ENCODE results near the gene ABCB9.

The ABCB9 gene

DNA sequence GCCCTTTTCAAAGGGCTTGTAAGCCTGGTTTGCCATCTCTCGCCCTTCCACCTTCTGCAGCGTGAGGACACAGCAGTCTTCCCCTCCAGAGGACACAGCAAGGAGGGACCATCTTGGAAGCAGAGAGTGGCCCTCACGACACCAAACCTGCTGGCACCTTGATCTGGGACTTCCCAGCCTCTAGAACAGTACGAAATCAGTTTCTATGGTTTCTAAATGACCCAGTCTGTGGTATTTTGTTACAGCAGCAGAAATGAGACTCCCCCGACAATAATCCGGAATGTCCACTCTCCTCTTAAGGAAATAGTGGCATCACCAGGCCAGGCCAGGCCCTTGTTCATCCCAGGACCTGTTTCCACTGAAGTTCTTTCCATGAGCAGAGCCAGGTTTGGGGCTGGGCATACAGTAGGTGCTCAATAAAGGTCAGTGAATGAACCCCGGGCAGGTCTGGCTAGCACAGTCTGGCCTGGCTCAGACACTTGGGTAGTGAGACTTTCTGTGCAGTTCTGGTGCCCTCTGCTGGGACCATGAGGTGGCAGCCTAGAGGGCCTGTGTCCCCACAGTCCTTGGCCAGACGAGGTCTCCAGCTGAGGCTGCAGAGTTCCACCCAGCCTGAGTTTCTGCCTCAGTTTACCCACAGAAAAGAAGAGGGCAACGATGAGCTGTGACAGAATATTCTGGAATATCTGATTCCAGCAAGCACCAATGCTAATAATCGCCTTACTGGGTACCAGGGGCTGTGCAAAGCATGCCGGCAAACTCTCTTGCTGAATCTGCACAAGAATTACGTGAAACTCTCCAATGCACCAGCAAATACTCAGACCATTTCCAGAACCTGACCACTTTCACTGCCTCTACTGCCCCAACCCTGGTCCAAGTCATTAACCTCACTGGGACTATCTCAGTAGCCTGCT lies 14.0 kb downstream of the ABCB9 start:
- no peak overlapping the region for H3K4me3 ChIP-seq (ENCODE audit: low read length)
- H3K9ac ChIP-seq (ENCODE audit: low read depth, low read length): no peak overlapping the region
- H3K27me3 ChIP-seq (ENCODE audit: control insufficient read depth, insufficient read depth, low read length): no peaks in the 10 kb centered on the region
- H3K4me2 ChIP-seq (ENCODE audit: low read length): no peak overlapping the region
- H3K36me3 ChIP-seq (ENCODE audit: insufficient read depth, low read length): no peaks in the 10 kb centered on the region
- H3K4me1 ChIP-seq (ENCODE audit: control insufficient read depth, insufficient read depth, low read length): peaks cover 22% of the 10 kb centered on the region
- H3K9me3 ChIP-seq (replicated peaks; ENCODE audit: low read length): no peaks in the 10 kb centered on the region

DNA sequence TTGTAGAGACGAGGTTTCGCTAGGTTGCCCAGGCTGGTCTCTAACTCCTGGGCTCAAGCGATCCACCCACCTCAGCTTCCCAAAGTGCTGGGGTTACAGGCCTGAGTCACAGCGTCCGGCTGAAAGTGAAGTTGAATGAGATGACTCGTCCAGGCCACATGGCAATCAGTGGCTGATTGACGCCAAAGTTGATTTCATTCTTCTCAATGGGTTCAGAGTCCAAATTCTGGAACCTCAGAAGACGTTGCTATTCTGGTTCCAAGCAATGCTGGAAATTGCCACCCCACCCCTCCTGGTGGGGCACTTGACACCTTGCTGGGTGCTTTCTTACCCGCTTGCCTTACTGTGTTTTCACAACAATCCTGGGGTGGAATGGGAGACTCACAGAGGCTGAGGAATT lies 14.9 kb downstream of the ABCB9 start:
- Histone ChIP-seq H3K27me3 (ENCODE audit: control insufficient read depth, insufficient read depth, low read length) (no peaks in the 10 kb centered on the region), H3K4me3 (ENCODE audit: low read length) (no peak overlapping the region), H3K4me1 (ENCODE audit: control insufficient read depth, insufficient read depth, low read length) (peaks cover 29% of the 10 kb centered on the region), H3K9me3 (replicated peaks; ENCODE audit: low read length) (no peaks in the 10 kb centered on the region), H3K9ac (ENCODE audit: low read depth, low read length) (no peak overlapping the region), H3K4me2 (ENCODE audit: low read length) (peak overlapping the region; percentile 35), H3K36me3 (ENCODE audit: insufficient read depth, low read length) (no peaks in the 10 kb centered on the region)

DNA sequence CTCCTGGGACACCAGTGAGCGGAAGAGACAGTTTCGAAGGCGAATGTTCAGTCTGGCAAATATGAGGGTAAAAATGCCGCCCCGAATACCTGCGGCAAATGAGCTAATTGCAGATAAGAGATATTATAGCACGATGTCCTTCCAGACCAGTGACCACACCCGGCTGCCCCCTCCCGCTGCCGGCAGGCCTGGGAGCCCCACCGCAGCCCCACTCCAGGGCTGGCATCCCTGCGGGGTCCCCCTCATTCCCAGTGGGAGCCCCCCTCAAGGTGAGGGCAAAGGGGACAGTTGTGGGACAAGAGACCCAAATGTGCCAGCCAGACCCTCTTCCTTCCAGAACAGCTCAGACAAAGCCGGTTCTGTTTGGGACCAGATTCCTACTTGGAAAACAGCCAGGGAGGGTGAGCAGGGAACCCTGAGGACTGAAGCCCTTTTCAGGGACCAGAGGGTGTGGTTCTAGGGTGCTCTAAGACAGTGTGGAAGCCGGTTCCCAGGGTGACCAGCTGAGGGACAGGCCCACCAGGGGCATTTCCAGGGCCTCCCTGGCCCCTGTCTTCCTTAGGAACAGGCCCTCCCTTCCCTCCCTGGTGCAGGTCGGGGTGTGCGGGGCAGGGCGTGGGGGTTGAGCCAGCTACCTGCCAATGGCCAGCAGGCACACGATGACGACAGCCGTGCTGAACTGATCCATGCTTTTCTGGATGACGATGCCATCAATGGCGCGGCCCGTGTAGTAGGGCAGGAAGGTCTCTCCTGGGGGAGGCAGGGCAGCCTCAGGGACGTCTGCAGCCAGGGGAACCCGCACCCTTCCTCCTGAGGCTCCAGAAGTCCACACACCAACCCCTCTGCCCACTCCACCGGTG lies 16.2 kb downstream of the ABCB9 start:
- no peaks in the 10 kb centered on the region for H3K9me3 ChIP-seq (replicated peaks; ENCODE audit: low read length)
- no peak overlapping the region for H3K4me3 ChIP-seq (ENCODE audit: low read length)
- H3K4me2 ChIP-seq (ENCODE audit: low read length): no peak overlapping the region
- H3K9ac ChIP-seq (ENCODE audit: low read depth, low read length): no peak overlapping the region
- no peaks in the 10 kb centered on the region for H3K27me3 ChIP-seq (ENCODE audit: control insufficient read depth, insufficient read depth, low read length)
- H3K36me3 ChIP-seq (ENCODE audit: insufficient read depth, low read length): no peaks in the 10 kb centered on the region
- peaks cover 38% of the 10 kb centered on the region for H3K4me1 ChIP-seq (ENCODE audit: control insufficient read depth, insufficient read depth, low read length)

DNA sequence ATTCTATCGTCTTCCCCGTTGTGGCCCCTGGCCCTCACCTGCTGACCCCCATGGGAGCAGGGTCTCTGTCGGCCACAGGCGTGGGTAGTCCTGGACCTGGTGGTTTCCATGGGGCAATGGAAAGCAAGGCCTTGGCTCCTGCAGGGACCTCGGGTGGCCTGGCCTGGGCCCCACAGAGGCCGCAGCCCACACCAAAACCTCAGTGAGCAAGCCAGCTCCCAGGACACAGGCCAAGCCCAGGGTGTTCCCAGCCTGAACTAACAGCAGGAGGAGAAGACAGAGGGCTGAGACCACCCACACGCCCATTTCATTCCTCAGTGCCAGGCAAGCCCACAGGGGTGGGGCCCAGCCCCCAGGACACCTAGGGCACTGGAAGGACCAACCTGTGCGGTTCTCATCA lies 16.9 kb downstream of the ABCB9 start:
- no peaks in the 10 kb centered on the region for H3K27me3 ChIP-seq (ENCODE audit: control insufficient read depth, insufficient read depth, low read length)
- H3K36me3 ChIP-seq (ENCODE audit: insufficient read depth, low read length): no peaks in the 10 kb centered on the region
- no peak overlapping the region for H3K4me2 ChIP-seq (ENCODE audit: low read length)
- H3K4me3 ChIP-seq (ENCODE audit: low read length): no peak overlapping the region
- H3K9ac ChIP-seq (ENCODE audit: low read depth, low read length): no peak overlapping the region
- H3K9me3 ChIP-seq (replicated peaks; ENCODE audit: low read length): no peaks in the 10 kb centered on the region
- H3K4me1 ChIP-seq (ENCODE audit: control insufficient read depth, insufficient read depth, low read length): peaks cover 42% of the 10 kb centered on the region

DNA sequence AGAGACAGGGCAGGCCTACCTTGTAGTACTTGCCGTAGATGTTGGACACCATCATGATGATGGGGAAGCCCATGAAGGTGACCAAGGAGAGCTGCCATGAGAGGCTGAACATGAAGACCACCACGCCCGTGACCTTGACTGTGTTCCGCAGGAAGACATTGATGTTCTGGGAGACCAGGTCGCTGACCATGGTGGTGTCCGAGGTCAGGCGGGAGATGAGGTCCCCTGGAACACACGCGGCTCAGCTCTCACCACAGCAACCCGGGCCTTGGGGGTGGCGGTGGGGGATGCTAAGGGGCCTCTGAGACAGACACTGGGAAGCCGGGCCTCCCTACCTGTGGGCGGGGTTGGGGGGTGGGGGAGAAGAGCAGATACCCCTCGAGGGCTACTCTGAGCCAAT lies 17.7 kb downstream of the ABCB9 start:
- H3K27me3 ChIP-seq (ENCODE audit: control insufficient read depth, insufficient read depth, low read length): no peaks in the 10 kb centered on the region

DNA sequence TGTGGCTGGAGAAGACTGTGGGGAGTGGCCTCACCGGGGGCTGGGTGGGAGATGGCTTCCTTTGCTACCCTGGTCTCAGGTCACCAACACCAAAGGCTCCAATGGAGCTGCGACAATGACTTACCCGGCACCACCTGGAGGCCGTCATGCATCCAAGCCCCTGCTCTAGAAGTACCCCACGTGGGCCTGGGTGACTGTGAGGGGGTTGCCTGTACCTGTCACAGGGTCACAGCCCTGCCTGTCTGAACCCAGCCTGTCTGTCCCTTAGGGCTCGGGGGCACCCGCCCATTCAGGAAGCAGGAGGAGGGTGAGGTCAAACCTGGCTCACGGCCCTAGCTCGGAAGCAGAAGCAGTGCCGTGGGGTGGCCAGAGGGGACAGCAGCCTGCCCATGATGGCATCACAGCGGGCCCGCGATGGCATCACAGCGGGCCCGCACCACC lies 18.9 kb downstream of the ABCB9 start:
- Histone ChIP-seq H3K4me3 (ENCODE audit: low read length) (no peak overlapping the region), H3K27me3 (ENCODE audit: control insufficient read depth, insufficient read depth, low read length) (no peaks in the 10 kb centered on the region), H3K9ac (ENCODE audit: low read depth, low read length) (peak overlapping the region; percentile 52), H3K36me3 (ENCODE audit: insufficient read depth, low read length) (no peaks in the 10 kb centered on the region), H3K9me3 (replicated peaks; ENCODE audit: low read length) (no peaks in the 10 kb centered on the region), H3K4me2 (ENCODE audit: low read length) (peak overlapping the region; percentile 50), H3K4me1 (ENCODE audit: control insufficient read depth, insufficient read depth, low read length) (peaks cover 60% of the 10 kb centered on the region)

More for the DNA sequence above, 17.7 kb downstream of the ABCB9 start:
- H3K4me2 ChIP-seq (ENCODE audit: low read length): no peak overlapping the region
- H3K9me3 ChIP-seq (replicated peaks; ENCODE audit: low read length): no peaks in the 10 kb centered on the region
- no peaks in the 10 kb centered on the region for H3K36me3 ChIP-seq (ENCODE audit: insufficient read depth, low read length)
- no peak overlapping the region for H3K9ac ChIP-seq (ENCODE audit: low read depth, low read length)
- no peak overlapping the region for H3K4me3 ChIP-seq (ENCODE audit: low read length)
- H3K4me1 ChIP-seq (ENCODE audit: control insufficient read depth, insufficient read depth, low read length): peaks cover 48% of the 10 kb centered on the region

DNA sequence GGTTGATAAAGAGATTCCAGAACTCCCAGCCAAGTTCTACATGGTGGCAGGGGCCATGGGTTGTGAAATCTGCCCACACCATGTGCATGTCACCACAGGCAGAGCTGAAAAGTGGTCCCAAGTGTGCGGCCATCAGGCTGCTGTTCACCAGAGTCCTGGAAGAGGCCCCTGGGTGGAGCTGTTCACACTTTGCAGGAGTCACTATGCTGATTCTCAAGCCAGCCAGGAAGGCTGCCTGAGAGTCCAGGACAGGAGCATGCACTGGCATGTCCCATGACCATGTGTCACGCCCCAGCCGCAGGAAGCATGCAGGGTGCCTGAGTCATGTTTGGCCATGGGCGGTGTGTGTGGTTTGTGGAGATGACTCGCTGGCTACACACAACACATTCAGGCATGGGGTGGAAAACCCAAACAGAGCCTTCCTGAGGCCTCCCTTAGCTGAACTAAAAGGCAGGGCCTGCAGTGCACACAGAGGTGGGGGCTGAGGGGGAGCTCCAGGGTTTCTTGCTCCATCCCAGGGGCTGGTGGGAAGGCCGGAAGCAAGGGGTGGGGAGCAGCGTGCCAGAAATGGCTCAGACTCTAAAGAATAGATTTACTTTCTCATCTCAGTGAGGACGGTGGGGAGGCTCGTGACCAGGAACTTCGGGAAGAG lies 19.4 kb downstream of the ABCB9 start:
- Histone ChIP-seq H3K4me2 (ENCODE audit: low read length) (peak overlapping the region; percentile 50), H3K36me3 (ENCODE audit: insufficient read depth, low read length) (no peaks in the 10 kb centered on the region), H3K4me1 (ENCODE audit: control insufficient read depth, insufficient read depth, low read length) (peaks cover 63% of the 10 kb centered on the region), H3K27me3 (ENCODE audit: control insufficient read depth, insufficient read depth, low read length) (no peaks in the 10 kb centered on the region), H3K4me3 (ENCODE audit: low read length) (no peak overlapping the region), H3K9me3 (replicated peaks; ENCODE audit: low read length) (no peaks in the 10 kb centered on the region), H3K9ac (ENCODE audit: low read depth, low read length) (peak overlapping the region; percentile 52)

DNA sequence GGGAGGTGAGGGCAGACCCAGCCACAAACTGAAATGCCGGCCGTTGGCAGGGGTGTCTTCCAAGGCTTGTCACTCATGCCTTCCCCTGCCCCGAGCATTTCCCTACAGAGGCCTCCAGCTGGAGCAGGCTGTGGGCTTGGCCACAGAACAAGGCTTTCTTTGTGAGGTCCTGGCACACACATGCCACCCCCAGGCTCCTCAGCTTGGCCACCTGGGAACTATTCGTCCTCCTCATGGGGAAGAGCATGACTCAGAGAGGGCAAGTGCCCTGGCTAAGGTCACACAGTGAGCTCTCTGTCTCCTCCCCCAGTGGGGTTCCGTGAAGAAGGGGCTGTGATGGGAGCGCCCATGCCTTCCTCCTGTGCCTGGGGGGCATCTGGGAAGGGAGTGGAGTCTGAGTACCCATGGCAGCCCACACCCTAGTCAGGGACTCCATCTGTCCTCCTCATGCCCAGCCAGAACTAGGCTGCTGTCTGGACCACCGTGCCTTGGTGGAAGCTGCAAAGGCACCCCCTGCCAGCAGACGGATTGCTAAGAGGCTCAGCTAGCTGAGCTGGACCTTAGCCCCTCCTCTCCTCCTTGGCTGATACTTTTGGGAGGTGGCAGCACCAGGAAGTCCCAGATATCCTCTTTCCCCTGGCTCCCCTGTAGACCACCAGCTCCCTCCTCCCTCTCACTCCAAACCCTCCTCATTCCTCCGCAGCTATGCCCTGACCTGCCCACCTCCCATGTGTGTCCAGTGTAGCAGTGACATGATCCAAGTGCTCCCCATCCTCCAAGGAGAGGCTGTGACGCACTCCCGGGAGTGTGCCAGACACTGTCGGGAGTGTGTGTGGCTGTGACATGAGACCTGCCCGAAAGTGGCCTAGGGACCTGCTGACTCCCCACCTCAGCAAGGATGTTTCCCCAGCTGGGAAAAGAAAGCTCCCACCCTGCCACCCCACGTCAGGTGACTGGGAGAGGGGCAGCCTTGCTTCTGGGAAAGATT lies 21.4 kb downstream of the ABCB9 start:
- no peaks in the 10 kb centered on the region for H3K27me3 ChIP-seq (ENCODE audit: control insufficient read depth, insufficient read depth, low read length)
- peak overlapping the region; percentile 44 for H3K4me2 ChIP-seq (ENCODE audit: low read length)
- H3K4me1 ChIP-seq (ENCODE audit: control insufficient read depth, insufficient read depth, low read length): peaks cover 62% of the 10 kb centered on the region
- no peak overlapping the region for H3K9ac ChIP-seq (ENCODE audit: low read depth, low read length)
- H3K36me3 ChIP-seq (ENCODE audit: insufficient read depth, low read length): no peaks in the 10 kb centered on the region
- H3K9me3 ChIP-seq (replicated peaks; ENCODE audit: low read length): no peaks in the 10 kb centered on the region
- no peak overlapping the region for H3K4me3 ChIP-seq (ENCODE audit: low read length)

DNA sequence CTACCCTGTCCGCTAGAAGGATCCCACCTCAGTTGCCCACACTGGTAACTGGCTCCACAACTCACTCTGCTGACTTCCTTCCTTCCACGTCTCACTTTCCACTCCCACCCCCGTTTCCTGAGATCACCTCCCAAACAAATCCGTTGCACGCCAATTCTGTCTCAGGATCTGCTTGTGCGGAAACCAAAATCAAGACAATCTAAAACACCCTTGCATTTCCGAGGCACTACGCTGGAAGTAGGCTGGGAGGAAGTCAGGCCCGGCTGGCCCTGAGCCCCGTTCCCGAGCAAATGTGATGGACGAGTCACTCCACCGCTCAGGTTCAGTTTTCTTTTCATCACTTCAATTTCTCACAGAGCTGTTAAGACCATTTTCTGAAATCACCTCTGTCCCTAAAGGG lies 23.1 kb downstream of the ABCB9 start:
- Histone ChIP-seq H3K27me3 (ENCODE audit: control insufficient read depth, insufficient read depth, low read length) (no peaks in the 10 kb centered on the region), H3K9ac (ENCODE audit: low read depth, low read length) (no peak overlapping the region), H3K4me1 (ENCODE audit: control insufficient read depth, insufficient read depth, low read length) (peaks cover 62% of the 10 kb centered on the region), H3K9me3 (replicated peaks; ENCODE audit: low read length) (no peaks in the 10 kb centered on the region), H3K4me2 (ENCODE audit: low read length) (peak overlapping the region; percentile 19), H3K36me3 (ENCODE audit: insufficient read depth, low read length) (no peaks in the 10 kb centered on the region), H3K4me3 (ENCODE audit: low read length) (no peak overlapping the region)

DNA sequence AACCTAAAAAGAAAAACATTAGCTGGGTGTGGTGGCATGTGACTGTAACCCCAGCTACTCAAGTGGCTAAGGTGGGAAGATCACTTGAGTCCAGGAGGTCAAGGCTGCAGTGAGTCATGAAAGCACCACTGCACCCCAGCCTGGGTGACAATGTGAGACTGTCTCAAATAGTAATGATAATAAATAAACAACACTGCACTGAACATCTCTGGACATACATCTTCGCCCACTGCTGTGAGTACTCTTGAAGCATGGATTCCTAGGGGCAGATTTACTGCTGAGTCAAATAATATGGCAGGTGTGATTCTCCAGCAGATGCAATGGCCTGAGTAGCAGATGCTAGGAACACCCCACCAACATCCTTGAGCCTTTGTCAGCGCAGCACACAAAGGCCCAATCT lies 23.6 kb downstream of the ABCB9 start:
- Histone ChIP-seq H3K4me1 (ENCODE audit: control insufficient read depth, insufficient read depth, low read length) (peaks cover 60% of the 10 kb centered on the region), H3K27me3 (ENCODE audit: control insufficient read depth, insufficient read depth, low read length) (no peaks in the 10 kb centered on the region), H3K9me3 (replicated peaks; ENCODE audit: low read length) (no peaks in the 10 kb centered on the region), H3K36me3 (ENCODE audit: insufficient read depth, low read length) (no peaks in the 10 kb centered on the region), H3K4me2 (ENCODE audit: low read length) (no peak overlapping the region), H3K4me3 (ENCODE audit: low read length) (no peak overlapping the region), H3K9ac (ENCODE audit: low read depth, low read length) (no peak overlapping the region)
